ENCODE results near the gene MDGA2. TPM values are rescaled to one million over a fixed set of nuclear protein-coding genes. Genes with fewer than 3 reads are reported as not detected.

MDGA2 gene
- total and polyA plus RNA-seq, 7 experiments from 2014 or later: not detected

DNA sequence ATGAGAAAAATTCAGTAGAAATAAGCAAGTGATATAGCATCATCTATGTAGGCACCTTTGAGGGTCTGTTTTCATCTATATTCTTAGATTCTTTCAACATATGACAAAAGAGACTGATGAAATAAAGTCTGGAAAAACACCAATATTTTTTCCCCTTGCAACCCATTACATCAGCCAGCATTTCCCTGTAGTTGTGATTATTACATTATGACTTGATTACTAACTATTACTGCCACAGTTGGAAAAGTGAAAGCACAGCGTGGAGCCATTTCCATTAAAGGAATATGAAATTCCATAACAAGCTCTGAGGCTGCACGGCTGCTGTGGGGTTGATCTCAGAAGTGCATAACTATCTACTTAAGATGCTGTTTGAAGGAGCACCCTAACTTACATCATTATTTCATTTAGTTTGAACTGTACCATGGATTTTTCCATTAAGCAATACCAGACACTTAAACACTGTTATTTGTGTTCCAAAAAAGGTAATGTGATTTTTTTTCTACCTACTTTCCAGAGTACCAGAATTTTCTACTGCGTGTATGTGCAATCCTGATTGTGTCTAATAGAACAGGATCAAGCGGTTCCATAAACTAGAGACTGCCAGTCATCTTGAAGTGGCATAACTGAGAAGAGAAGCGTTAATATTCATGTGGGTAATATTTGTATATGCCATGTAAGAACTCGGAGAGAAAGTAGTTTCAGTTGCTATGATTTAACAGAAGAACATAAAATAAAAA lies 405.5 kb downstream of the MDGA2 start:
- H3K9me3 ChIP-seq (ENCODE audit: control insufficient read depth in 2 of 3, low read length in 3 of 3): no peaks in the 10 kb centered on the region
- intact Hi-C loops (cut with micrococcal nuclease): loop anchor here in 1 of 2 donors (10.0 kb wide), 1 partner anchor 1845 kb away; no protein-coding TSS in a partner anchor
- no peak overlapping the region for H3K27ac ChIP-seq (ENCODE audit: low read depth, low read length)
- Mint-ChIP-seq H3K9me3 (peaks cover 0 to 13% (median 2%) of the 10 kb centered on the region in 11 donors), H3K4me3 (no peak overlapping the region), H3K36me3 (no peaks in the 10 kb centered on the region), H3K4me1 (no peaks in the 10 kb centered on the region), H3K27me3 (no peaks in the 10 kb centered on the region), H3K27ac (no peak overlapping the region)
- no peak for ATAC-seq
- DNase-seq: no peak
- H3K36me3 ChIP-seq (ENCODE audit: control insufficient read depth in 2 of 3, insufficient read depth in 3 of 3, low read length in 3 of 3): no peaks in the 10 kb centered on the region
- ChIA-PET POLR2A (no interaction called here), CTCF (no interaction called here)
- H3K27me3 ChIP-seq (ENCODE audit: control insufficient read depth in 2 of 2, insufficient read depth in 2 of 2, low read length in 2 of 2): no peaks in the 10 kb centered on the region
- no peak overlapping the region for H3K4me3 ChIP-seq (ENCODE audit: low read length)
- no peaks in the 10 kb centered on the region for H3K4me1 ChIP-seq (ENCODE audit: control insufficient read depth in 2 of 2, insufficient read depth in 2 of 2, low read length in 2 of 2)

DNA sequence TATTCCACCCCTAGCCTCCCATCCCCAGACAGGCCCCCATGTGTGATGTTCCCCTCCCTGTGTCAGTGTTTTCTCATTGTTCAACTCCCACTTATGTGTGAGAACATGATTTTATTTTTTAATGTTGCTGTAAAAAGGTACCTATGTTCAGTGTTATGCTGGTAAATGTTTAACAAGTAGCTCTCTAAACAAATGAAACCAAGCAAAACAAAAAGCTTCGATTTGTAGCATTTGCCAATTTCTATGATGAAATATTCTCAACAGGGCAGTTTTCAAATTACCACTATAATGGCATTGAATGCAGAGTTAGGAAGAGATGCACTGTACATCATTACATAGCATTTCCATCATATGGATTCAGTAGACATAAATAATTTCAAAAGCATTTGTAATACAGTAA lies 410.6 kb downstream of the MDGA2 start:
- DNase-seq: no peak
- Histone ChIP-seq H3K36me3 (ENCODE audit: control insufficient read depth in 2 of 3, insufficient read depth in 3 of 3, low read length in 3 of 3) (no peaks in the 10 kb centered on the region), H3K4me3 (ENCODE audit: low read length) (no peak overlapping the region), H3K9me3 (ENCODE audit: control insufficient read depth in 2 of 3, low read length in 3 of 3) (no peaks in the 10 kb centered on the region), H3K4me1 (ENCODE audit: control insufficient read depth in 2 of 2, insufficient read depth in 2 of 2, low read length in 2 of 2) (no peaks in the 10 kb centered on the region), H3K27ac (ENCODE audit: low read depth, low read length) (no peak overlapping the region), H3K27me3 (ENCODE audit: control insufficient read depth in 2 of 2, insufficient read depth in 2 of 2, low read length in 2 of 2) (no peaks in the 10 kb centered on the region)
- H3K27me3 Mint-ChIP-seq: no peaks in the 10 kb centered on the region
- H3K4me1 Mint-ChIP-seq: no peaks in the 10 kb centered on the region
- no peak for ATAC-seq
- no peak overlapping the region for H3K4me3 Mint-ChIP-seq
- intact Hi-C loops (cut with micrococcal nuclease): no loop called here
- no peaks in the 10 kb centered on the region for H3K36me3 Mint-ChIP-seq
- no peak overlapping the region for H3K27ac Mint-ChIP-seq
- CTCF ChIA-PET: no interaction called here
- POLR2A ChIA-PET: no interaction called here
- peaks cover 0 to 11% (median 2%) of the 10 kb centered on the region in 11 donors for H3K9me3 Mint-ChIP-seq

DNA sequence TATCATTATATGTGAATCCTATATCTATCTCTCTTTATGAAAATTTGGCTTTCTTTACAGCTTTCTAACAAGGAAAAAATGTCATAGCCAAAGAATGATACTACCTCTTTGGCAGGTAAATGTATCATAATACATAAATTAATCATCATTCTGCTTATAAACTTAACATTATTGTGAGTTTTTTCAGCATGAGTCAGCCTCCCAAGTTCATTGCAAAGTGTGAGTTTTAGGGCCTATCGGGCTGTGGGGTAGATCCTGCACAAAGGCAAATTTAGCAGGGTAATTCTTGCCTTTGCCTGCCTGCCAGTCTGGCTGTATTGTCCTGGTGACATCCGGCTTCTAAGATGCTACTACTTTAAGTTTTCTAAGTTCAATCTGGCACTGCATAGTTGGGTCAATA lies 412.6 kb downstream of the MDGA2 start:
- H3K9me3 ChIP-seq (ENCODE audit: control insufficient read depth in 2 of 3, low read length in 3 of 3): no peaks in the 10 kb centered on the region
- no peak for ATAC-seq
- Mint-ChIP-seq H3K4me1 (peaks cover 0 to 5% (median 0%) of the 10 kb centered on the region in 7 donors), H3K4me3 (no peak overlapping the region), H3K27ac (no peak overlapping the region), H3K27me3 (no peaks in the 10 kb centered on the region), H3K36me3 (no peaks in the 10 kb centered on the region), H3K9me3 (peaks cover 0 to 17% (median 4%) of the 10 kb centered on the region in 11 donors)
- no peaks in the 10 kb centered on the region for H3K4me1 ChIP-seq (ENCODE audit: control insufficient read depth in 2 of 2, insufficient read depth in 2 of 2, low read length in 2 of 2)
- no peak overlapping the region for H3K4me3 ChIP-seq (ENCODE audit: low read length)
- CTCF ChIA-PET: no interaction called here
- H3K27ac ChIP-seq (ENCODE audit: low read depth, low read length): no peak overlapping the region
- no peaks in the 10 kb centered on the region for H3K27me3 ChIP-seq (ENCODE audit: control insufficient read depth in 2 of 2, insufficient read depth in 2 of 2, low read length in 2 of 2)
- H3K36me3 ChIP-seq (ENCODE audit: control insufficient read depth in 2 of 3, insufficient read depth in 3 of 3, low read length in 3 of 3): no peaks in the 10 kb centered on the region
- POLR2A ChIA-PET: no interaction called here
- intact Hi-C loops (cut with micrococcal nuclease): no loop called here
- DNase-seq: no peak

DNA sequence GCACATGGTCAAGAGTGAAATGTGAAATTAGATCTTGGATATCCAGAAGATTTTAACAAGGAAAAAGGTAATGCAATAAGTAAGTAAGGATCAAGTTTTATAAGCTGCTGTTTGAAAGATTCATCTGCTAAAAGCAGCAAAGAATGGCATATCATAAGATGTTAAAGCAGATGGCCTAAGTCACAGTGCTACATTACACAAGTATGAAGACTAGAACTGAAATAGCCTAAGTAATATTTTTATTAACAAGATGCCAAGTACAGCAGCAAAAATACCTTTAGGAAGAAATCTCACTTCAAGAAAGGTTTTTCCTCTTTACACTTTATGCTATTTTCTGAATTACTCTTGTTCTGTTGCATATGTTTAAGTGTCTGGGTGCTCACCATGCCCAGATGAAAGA lies 414.1 kb downstream of the MDGA2 start:
- ChIA-PET CTCF (no interaction called here), POLR2A (no interaction called here)
- no peaks in the 10 kb centered on the region for H3K36me3 Mint-ChIP-seq
- DNase-seq (no peak), ATAC-seq (no peak)
- intact Hi-C loops (cut with micrococcal nuclease): no loop called here
- H3K9me3 Mint-ChIP-seq: peaks cover 0 to 13% (median 6%) of the 10 kb centered on the region in 11 donors
- H3K27me3 Mint-ChIP-seq: no peaks in the 10 kb centered on the region
- H3K27ac ChIP-seq (ENCODE audit: low read depth, low read length): no peak overlapping the region
- no peak overlapping the region for H3K27ac Mint-ChIP-seq
- H3K4me1 ChIP-seq (ENCODE audit: control insufficient read depth in 2 of 2, insufficient read depth in 2 of 2, low read length in 2 of 2): no peaks in the 10 kb centered on the region
- H3K27me3 ChIP-seq (ENCODE audit: control insufficient read depth in 2 of 2, insufficient read depth in 2 of 2, low read length in 2 of 2): no peaks in the 10 kb centered on the region
- no peaks in the 10 kb centered on the region for H3K9me3 ChIP-seq (ENCODE audit: control insufficient read depth in 2 of 3, low read length in 3 of 3)
- peaks cover 0 to 10% (median 2%) of the 10 kb centered on the region in 7 donors for H3K4me1 Mint-ChIP-seq
- H3K36me3 ChIP-seq (ENCODE audit: control insufficient read depth in 2 of 3, insufficient read depth in 3 of 3, low read length in 3 of 3): no peaks in the 10 kb centered on the region
- no peak overlapping the region for H3K4me3 Mint-ChIP-seq
- no peak overlapping the region for H3K4me3 ChIP-seq (ENCODE audit: low read length)

DNA sequence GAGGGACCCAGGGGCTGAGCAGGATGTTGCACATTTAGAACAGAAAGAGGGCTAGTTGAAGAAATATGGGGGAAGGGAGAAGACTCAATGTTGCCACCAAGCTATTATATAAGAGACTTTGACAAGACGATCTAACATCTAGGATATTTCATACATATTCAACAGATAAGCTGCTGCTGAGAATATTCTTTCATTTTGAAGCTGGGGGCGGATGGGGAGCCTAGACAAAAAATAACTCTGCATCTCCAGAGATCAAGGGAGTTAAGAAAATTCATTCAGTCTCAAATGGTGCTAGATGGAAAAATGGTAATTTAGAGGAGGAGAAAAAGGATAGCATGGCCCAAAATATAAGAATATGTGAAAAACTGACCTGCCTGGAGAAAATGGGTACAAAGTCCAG lies 415.6 kb downstream of the MDGA2 start:
- POLR2A ChIA-PET: no interaction called here
- CTCF ChIA-PET: no interaction called here
- intact Hi-C loops (cut with micrococcal nuclease): no loop called here

DNA sequence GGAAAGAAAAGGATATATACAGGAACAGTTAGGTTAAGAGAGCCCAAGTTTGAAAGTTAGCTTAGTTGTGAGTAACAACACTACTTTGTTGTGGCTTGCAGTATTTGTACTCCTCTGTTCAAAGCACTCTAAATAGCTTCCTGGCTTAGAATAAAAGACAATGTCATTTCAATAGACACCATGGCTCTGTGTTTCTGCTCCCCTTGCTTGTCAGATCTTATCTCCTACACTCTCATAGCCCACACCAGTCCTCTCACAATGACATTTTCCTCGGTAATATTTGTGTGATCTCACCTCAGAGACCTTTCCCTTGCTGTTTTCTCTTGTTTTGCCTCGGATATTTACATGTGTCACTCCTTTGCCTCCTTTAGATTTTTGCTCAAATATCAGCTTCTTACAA lies 418.4 kb downstream of the MDGA2 start:
- ChIA-PET POLR2A (no interaction called here), CTCF (no interaction called here)
- peaks cover 0 to 24% (median 14%) of the 10 kb centered on the region in 11 donors for H3K9me3 Mint-ChIP-seq
- H3K36me3 Mint-ChIP-seq: no peaks in the 10 kb centered on the region
- peaks cover 0 to 10% (median 2%) of the 10 kb centered on the region in 7 donors for H3K4me1 Mint-ChIP-seq
- ATAC-seq (no peak), DNase-seq (no peak)
- H3K4me3 Mint-ChIP-seq: peak overlapping the region in 1 of 10 donors; percentile 21
- Histone ChIP-seq H3K4me1 (ENCODE audit: control insufficient read depth in 2 of 2, insufficient read depth in 2 of 2, low read length in 2 of 2) (no peaks in the 10 kb centered on the region), H3K4me3 (ENCODE audit: low read length) (no peak overlapping the region), H3K27ac (ENCODE audit: low read depth, low read length) (no peak overlapping the region), H3K27me3 (ENCODE audit: control insufficient read depth in 2 of 2, insufficient read depth in 2 of 2, low read length in 2 of 2) (no peaks in the 10 kb centered on the region), H3K9me3 (ENCODE audit: control insufficient read depth in 2 of 3, low read length in 3 of 3) (peaks cover 0 to 3% (median 0%) of the 10 kb centered on the region in 3 experiments), H3K36me3 (ENCODE audit: control insufficient read depth in 2 of 3, insufficient read depth in 3 of 3, low read length in 3 of 3) (no peaks in the 10 kb centered on the region)
- intact Hi-C loops (cut with micrococcal nuclease): no loop called here
- no peak overlapping the region for H3K27ac Mint-ChIP-seq
- no peaks in the 10 kb centered on the region for H3K27me3 Mint-ChIP-seq

More for the DNA sequence above, 415.6 kb downstream of the MDGA2 start:
- DNase-seq: no peak
- no peak for ATAC-seq
- Histone ChIP-seq H3K4me1 (ENCODE audit: control insufficient read depth in 2 of 2, insufficient read depth in 2 of 2, low read length in 2 of 2) (no peaks in the 10 kb centered on the region), H3K27ac (ENCODE audit: low read depth, low read length) (no peak overlapping the region), H3K9me3 (ENCODE audit: control insufficient read depth in 2 of 3, low read length in 3 of 3) (no peaks in the 10 kb centered on the region), H3K4me3 (ENCODE audit: low read length) (no peak overlapping the region), H3K36me3 (ENCODE audit: control insufficient read depth in 2 of 3, insufficient read depth in 3 of 3, low read length in 3 of 3) (no peaks in the 10 kb centered on the region), H3K27me3 (ENCODE audit: control insufficient read depth in 2 of 2, insufficient read depth in 2 of 2, low read length in 2 of 2) (no peaks in the 10 kb centered on the region)
- H3K4me1 Mint-ChIP-seq: peaks cover 0 to 10% (median 2%) of the 10 kb centered on the region in 7 donors
- H3K4me3 Mint-ChIP-seq: no peak overlapping the region
- no peak overlapping the region for H3K27ac Mint-ChIP-seq
- H3K27me3 Mint-ChIP-seq: no peaks in the 10 kb centered on the region
- H3K9me3 Mint-ChIP-seq: peaks cover 0 to 20% (median 6%) of the 10 kb centered on the region in 11 donors
- no peaks in the 10 kb centered on the region for H3K36me3 Mint-ChIP-seq

DNA sequence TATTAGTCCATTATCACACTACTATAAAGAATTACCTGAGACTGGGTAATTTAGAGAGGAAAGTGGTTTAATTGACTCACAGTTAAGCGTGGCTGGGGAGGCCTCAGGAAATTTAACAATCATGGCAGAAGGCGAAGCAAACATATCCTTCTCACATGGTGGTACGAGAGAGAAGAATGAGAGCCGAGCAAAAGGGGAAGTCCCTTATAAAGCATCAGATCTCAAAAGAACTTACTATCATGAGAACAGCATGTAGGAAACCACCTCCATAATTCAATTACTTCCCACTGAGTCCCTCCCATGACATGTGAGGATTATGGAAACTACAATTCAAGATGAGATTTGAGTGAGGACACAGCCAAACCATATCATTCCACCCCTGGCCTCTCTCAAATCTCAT lies 422.6 kb downstream of the MDGA2 start:
- Mint-ChIP-seq H3K4me1 (peaks cover 0 to 6% (median 2%) of the 10 kb centered on the region in 7 donors), H3K4me3 (no peak overlapping the region), H3K27me3 (no peaks in the 10 kb centered on the region), H3K9me3 (peaks cover 0 to 19% (median 12%) of the 10 kb centered on the region in 11 donors), H3K27ac (no peak overlapping the region), H3K36me3 (no peaks in the 10 kb centered on the region)
- no peaks in the 10 kb centered on the region for H3K27me3 ChIP-seq (ENCODE audit: control insufficient read depth in 2 of 2, insufficient read depth in 2 of 2, low read length in 2 of 2)
- intact Hi-C loops (cut with micrococcal nuclease): no loop called here
- no peak overlapping the region for H3K27ac ChIP-seq (ENCODE audit: low read depth, low read length)
- H3K4me3 ChIP-seq (ENCODE audit: low read length): no peak overlapping the region
- H3K36me3 ChIP-seq (ENCODE audit: control insufficient read depth in 2 of 3, insufficient read depth in 3 of 3, low read length in 3 of 3): no peaks in the 10 kb centered on the region
- no peaks in the 10 kb centered on the region for H3K4me1 ChIP-seq (ENCODE audit: control insufficient read depth in 2 of 2, insufficient read depth in 2 of 2, low read length in 2 of 2)
- H3K9me3 ChIP-seq (ENCODE audit: control insufficient read depth in 2 of 3, low read length in 3 of 3): peaks cover 0 to 3% (median 0%) of the 10 kb centered on the region in 3 experiments
- DNase-seq: no peak
- ChIA-PET CTCF (no interaction called here), POLR2A (no interaction called here)
- no peak for ATAC-seq
